SK-N-SH treated with all-trans-retinoic acid at 6 μM for 48 hours (cell line): ENCODE measurements around the gene UBR1.

Source experiments
- BACH2 ChIP-seq: fragments of 250-450 bp; sonication (Bioruptor Pico); IDR thresholded peaks from 2 replicates; pipeline ENCODE4 v1.9.0; 2021; ENCODE audit warnings: mild to moderate bottlenecking, borderline replicate concordance
- CREB5 ChIP-seq: fragments of 250-450 bp; sonication (Bioruptor Pico); IDR thresholded peaks from 2 replicates; pipeline ENCODE4 v1.5.1; 2020; ENCODE audit warnings: low read depth, mild to moderate bottlenecking, moderate library complexity
- CSDC2 ChIP-seq: fragments of 250-450 bp; sonication (Bioruptor Pico); IDR thresholded peaks from 2 replicates; pipeline ENCODE4 v1.5.0; 2020; ENCODE audit warnings: mild to moderate bottlenecking, moderate library complexity
- GLIS3 ChIP-seq: fragments of 250-450 bp; sonication (Bioruptor Pico); IDR thresholded peaks from 2 replicates; pipeline ENCODE4 v1.5.0; 2020; ENCODE audit warnings: mild to moderate bottlenecking, moderate library complexity
- OSR1 ChIP-seq: fragments of 250-450 bp; sonication (Bioruptor Pico); IDR thresholded peaks from 2 replicates; pipeline ENCODE4 v1.8.0; 2022; ENCODE audit warnings: moderate library complexity, mild to moderate bottlenecking, inconsistent platforms
- PATZ1 ChIP-seq: fragments of 250-450 bp; sonication (Bioruptor Pico); IDR thresholded peaks from 2 replicates; pipeline ENCODE4 v1.8.0; 2020; ENCODE audit warnings: mild to moderate bottlenecking, moderate library complexity, borderline replicate concordance
- SNAI2 ChIP-seq: fragments of 250-450 bp; sonication (Bioruptor Pico); IDR thresholded peaks from 2 replicates; pipeline ENCODE4 v1.5.0; 2020; ENCODE audit warnings: mild to moderate bottlenecking, moderate library complexity
- TCF4 ChIP-seq: fragments of 250-450 bp; sonication (Bioruptor Pico); IDR thresholded peaks from 2 replicates; pipeline ENCODE4 v1.8.0; 2021; ENCODE audit warnings: mild to moderate bottlenecking, moderate library complexity, borderline replicate concordance
- TOX ChIP-seq: fragments of 250-450 bp; sonication (Bioruptor Pico); IDR thresholded peaks from 2 replicates; pipeline ENCODE4 v1.8.0; 2021; ENCODE audit warnings: mild to moderate bottlenecking, moderate library complexity, borderline replicate concordance
- ZNF8 ChIP-seq: fragments of 450-650 bp; formaldehyde crosslinking; IDR thresholded peaks from 2 replicates; pipeline ENCODE4 v1.5.0; 2020; ENCODE audit warnings: mild to moderate bottlenecking, moderate library complexity
- TF ChIP-seq, protein P1 (sequence below): fragments of 250-450 bp; sonication (Bioruptor Pico); IDR thresholded peaks from 2 replicates; pipeline ENCODE4 v1.5.1; 2021; ENCODE audit warnings: mild to moderate bottlenecking, moderate library complexity

- TF ChIP-seq CSDC2 (CRISPR knock-in tag) (no peak), PATZ1 (no peak), SNAI2 (CRISPR knock-in tag) (no peak), TOX (CRISPR knock-in tag) (no peak), OSR1 (CRISPR knock-in tag) (no peak), GLIS3 (CRISPR knock-in tag) (no peak), ZNF8 (no peak), BACH2 (CRISPR knock-in tag) (no peak), TCF4 (no peak), CREB5 (no peak)
- TF ChIP-seq, protein P1, sequence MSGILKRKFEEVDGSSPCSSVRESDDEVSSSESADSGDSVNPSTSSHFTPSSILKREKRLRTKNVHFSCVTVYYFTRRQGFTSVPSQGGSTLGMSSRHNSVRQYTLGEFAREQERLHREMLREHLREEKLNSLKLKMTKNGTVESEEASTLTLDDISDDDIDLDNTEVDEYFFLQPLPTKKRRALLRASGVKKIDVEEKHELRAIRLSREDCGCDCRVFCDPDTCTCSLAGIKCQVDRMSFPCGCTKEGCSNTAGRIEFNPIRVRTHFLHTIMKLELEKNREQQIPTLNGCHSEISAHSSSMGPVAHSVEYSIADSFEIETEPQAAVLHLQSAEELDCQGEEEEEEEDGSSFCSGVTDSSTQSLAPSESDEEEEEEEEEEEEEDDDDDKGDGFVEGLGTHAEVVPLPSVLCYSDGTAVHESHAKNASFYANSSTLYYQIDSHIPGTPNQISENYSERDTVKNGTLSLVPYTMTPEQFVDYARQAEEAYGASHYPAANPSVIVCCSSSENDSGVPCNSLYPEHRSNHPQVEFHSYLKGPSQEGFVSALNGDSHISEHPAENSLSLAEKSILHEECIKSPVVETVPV (CRISPR knock-in tag): no peak
Measured at GRCh38 chr15:42992626-42993025, 113.2 kb downstream of the UBR1 start.
